LNCaP clone FGC (cell line): ENCODE data around the gene OR5A2.
"Not testable (repeated sequence)": the region's sequence is repeated elsewhere in the genome, so short reads cannot be mapped to it uniquely, and the experiment has no call there.

Experiments
- DNase-seq: peaks from one replicate; pipeline ENCODE4 v3.0.0-alpha.2; 2011; ENCODE audit warnings: low read depth
- H3K4me3 ChIP-seq: 2 replicates; pipeline ENCODE4 v1.5.1; 2011; ENCODE audit warnings: mild to moderate bottlenecking, low read depth, low read length, control low read depth
- TF ChIP-seq, protein P1 (sequence below): IDR thresholded peaks from 2 replicates; pipeline ENCODE4 v1.5.1; 2012; ENCODE audit warnings: mild to moderate bottlenecking; ENCODE audit not compliant: control insufficient read depth, insufficient read depth; ENCODE audit errors: extremely low read depth

Gene OR5A2, protein sequence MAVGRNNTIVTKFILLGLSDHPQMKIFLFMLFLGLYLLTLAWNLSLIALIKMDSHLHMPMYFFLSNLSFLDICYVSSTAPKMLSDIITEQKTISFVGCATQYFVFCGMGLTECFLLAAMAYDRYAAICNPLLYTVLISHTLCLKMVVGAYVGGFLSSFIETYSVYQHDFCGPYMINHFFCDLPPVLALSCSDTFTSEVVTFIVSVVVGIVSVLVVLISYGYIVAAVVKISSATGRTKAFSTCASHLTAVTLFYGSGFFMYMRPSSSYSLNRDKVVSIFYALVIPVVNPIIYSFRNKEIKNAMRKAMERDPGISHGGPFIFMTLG

DNA sequence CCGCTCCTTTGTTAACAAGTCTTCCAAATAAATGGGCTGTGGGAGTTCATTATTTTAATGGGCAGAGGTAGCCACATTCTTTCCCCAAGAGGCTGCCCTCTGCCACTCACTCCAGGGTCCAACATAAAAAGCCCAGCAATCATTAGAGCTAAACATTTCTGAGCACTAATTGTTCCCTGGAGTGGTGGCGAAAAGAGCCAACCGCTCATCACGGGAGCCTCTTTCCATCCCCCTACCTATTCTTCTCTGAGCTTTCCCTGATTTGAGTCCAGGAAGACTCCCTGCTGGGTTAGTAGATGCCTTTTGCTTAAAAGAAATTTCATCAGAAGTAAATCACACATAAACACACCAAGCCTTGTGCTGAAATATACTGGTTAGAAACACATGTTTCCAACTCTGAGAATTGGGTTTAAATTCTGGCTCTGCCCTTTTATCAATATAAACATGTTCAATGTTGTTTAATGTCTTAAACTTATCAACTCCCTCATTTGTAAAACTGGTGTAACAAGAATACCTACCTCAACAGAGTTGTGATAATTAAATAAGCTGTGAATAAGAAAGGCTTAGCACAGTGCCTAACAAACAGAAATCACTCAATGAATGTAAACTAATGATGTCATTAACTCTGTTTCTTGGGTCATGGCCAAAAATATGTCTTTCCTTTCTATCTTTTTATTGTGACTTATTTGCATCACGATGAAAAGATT is at the start of gene OR5A2:
Gene OR5A2, minus strand, starts transcription at position 53 of the 707 bp plus-strand sequence. CDS start 3,460 bp downstream, outside the sequence.
- H3K4me3 ChIP-seq = no peak within 1 kb of the TSS
- DNase-seq = peak; percentile 13
- TF ChIP-seq, protein P1, sequence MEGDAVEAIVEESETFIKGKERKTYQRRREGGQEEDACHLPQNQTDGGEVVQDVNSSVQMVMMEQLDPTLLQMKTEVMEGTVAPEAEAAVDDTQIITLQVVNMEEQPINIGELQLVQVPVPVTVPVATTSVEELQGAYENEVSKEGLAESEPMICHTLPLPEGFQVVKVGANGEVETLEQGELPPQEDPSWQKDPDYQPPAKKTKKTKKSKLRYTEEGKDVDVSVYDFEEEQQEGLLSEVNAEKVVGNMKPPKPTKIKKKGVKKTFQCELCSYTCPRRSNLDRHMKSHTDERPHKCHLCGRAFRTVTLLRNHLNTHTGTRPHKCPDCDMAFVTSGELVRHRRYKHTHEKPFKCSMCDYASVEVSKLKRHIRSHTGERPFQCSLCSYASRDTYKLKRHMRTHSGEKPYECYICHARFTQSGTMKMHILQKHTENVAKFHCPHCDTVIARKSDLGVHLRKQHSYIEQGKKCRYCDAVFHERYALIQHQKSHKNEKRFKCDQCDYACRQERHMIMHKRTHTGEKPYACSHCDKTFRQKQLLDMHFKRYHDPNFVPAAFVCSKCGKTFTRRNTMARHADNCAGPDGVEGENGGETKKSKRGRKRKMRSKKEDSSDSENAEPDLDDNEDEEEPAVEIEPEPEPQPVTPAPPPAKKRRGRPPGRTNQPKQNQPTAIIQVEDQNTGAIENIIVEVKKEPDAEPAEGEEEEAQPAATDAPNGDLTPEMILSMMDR = no peak

DNA sequence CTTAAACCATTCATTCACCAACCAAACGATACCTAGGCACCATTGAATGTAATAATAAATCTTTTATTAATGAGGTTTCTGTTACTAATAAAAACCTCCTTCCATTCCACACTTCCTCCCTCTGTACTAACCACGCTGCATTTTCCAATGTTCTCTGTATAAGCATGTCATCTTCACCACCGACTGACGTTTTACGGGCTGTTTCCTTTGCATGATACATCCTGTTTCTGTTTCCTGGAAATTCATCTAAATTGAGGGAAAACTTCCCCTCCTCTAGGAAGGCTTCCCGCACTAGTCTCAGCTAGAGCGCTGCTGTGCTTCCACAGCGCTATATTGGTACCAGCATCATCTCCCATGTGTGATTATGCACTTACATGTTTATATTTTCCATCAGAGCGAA is 49.0 kb upstream of the OR5A2 start:
- no peak overlapping the region for H3K4me3 ChIP-seq
- DNase-seq = no peak
- TF ChIP-seq, protein P1 = no peak

DNA sequence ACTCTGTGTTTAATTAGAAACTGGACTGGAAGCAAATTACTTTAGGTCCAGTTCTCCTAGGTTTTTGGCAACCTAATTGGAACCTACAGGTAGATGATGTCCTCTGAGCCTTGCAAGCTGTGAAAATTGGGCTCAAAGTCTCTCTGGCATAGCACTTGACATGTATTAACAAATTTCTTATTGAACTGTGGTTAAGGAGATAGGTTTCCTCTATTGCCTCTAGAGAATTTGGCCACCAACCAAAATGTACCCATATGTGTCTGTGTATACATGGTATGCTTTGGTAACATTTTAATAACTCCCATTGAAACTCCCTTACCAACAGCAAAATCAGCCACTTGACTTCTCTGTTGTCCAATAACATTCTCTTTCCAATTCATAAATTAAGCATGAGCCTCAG is 46.8 kb upstream of the OR5A2 start, which contains the start of gene OR4D10:
Gene OR4D10, plus strand, starts transcription at position 301 of the 400 bp plus-strand sequence. CDS start 4,115 bp downstream, outside the sequence.
- TF ChIP-seq, protein P1 = no peak
- DNase-seq = no peak
- H3K4me3 ChIP-seq = no peak within 1 kb of the TSS

DNA sequence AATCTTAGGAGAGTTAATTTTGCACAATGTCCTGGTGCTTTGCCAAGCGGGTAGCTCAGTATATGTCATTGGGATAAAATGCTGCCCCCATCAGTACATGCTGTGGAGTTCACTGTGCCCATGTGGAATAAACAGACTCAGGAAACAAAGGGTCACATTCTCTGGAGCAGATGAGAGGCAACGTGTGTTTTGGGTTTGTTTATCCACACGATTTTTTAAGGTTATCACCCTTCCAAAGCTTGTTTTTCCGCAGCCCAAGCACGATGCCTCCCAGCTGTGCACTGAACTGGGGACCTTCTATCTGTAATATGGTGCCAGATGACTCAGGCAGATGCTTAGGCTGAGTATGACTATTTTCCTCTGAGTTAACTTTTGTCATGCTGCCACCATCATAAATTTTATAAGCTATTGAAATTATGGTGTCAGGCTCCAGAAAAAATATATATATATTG is 37.0 kb upstream of the OR5A2 start:
- TF ChIP-seq, protein P1 = no peak
- no peak for DNase-seq
- no peak overlapping the region for H3K4me3 ChIP-seq

DNA sequence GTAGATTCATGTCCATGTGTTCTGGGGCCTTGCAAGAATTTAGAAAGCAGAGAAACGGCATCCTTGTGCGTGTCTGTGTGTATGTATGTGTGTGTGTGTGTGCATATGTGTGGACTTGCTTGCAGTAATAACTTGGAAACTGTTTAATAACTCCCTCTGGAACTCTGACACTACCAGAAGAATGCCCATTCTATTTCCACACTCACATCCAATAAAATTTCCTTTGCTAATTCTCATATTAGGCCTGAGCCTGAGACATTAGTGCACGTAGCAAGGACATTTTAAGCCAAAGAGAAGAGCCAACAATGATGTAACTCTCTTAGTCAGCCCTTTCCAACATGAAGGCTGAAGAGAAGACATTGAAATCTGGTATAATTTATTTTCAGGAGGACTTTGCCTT is 33.7 kb upstream of the OR5A2 start:
- DNase-seq = no peak
- TF ChIP-seq, protein P1 = no peak
- no peak overlapping the region for H3K4me3 ChIP-seq

DNA sequence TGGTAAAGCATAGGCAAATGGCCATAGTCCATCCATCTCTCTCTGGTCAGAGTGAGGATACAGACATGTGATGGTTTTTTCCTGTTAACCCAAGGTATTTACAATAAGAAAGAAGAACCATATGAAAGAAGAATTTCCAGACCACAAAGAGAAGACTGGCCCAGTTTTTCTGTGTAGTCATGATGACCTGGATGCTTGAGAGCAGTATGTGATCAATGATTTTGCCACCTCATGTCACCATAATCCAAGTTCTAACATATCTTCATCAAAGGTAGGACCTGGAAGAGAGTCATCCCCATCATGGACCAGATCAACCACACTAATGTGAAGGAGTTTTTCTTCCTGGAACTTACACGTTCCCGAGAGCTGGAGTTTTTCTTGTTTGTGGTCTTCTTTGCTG is 30.4 kb upstream of the OR5A2 start, which contains the start of gene OR4D6:
Gene OR4D6, plus strand, starts transcription at position 301 of the 400 bp plus-strand sequence. Its CDS starts 0 bp downstream, at position 301.
- no peak within 1 kb of the TSS for H3K4me3 ChIP-seq
- DNase-seq = no peak
- TF ChIP-seq, protein P1 = no peak

DNA sequence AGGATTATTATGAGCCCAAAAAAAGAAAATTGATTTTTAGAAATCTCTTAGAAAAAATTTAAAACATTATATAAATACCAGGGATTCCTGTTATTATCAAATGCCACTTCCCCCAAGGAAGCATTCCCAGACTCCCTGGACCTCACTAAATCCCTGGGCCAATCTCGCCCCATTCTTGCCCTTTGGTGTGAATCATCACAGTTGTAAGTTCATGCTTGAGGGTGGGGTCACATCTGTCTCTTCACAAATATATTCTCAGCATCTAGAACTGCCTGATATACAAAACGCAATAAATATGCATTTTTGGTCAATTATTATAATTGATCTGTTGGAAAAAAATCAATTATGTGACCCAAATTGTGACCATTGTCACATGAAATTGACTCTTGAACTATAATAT is 22.3 kb upstream of the OR5A2 start:
- H3K4me3 ChIP-seq = no peak overlapping the region
- DNase-seq = no peak
- TF ChIP-seq, protein P1 = no peak

DNA sequence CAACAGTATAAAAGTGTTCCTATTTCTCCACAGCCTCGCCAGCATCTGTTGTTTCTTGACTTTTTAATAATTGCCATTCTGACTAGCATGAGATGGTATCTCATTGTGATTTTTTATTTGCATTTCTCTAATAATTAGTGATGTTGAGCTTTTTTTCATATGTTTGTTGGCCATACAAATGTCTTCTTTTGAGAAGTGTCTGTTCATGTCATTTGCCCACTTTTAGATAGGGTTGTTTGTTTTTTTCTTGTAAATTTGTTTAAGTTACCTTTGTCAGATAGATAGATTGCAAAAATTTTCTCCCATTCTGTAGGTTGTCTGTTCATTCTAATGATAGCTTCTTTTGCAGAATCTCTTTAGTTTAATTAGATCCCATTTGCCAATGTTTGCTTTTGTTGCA is 19.4 kb upstream of the OR5A2 start:
- not testable (repeated sequence) for H3K4me3 ChIP-seq, DNase-seq
